ENCODE results near the gene MPP4.

GRCh38 chr2:201669865-201670264, 28.6 kb downstream of the MPP4 start:
- no peak for TF ChIP-seq CTCF (conservative IDR thresholded peaks at IDR 0.05; ENCODE audit: low read depth, low read length)
- TF ChIP-seq EZH2 (IDR thresholded peaks at IDR 0.05; ENCODE audit: low read length, unreplicated experiment), result no peak

All from PC-3 (cell line).